HUDEP-2 (cell line): ENCODE results near the gene SCFD2.
A peak's percentile ranks its signal among the peaks of the same experiment; 100 is the strongest.
"Not testable (repeated sequence)": the region's sequence is repeated elsewhere in the genome, so short reads cannot be mapped to it uniquely, and the experiment has no call there.

Experiments
- DNase-seq, 76 experiments: peaks; one replicate each; lab custom pipeline; 2025; ENCODE audit not compliant: unreplicated experiment in 76 of 76; lab: John Stamatoyannopoulos, UW

The SCFD2 gene

DNA sequence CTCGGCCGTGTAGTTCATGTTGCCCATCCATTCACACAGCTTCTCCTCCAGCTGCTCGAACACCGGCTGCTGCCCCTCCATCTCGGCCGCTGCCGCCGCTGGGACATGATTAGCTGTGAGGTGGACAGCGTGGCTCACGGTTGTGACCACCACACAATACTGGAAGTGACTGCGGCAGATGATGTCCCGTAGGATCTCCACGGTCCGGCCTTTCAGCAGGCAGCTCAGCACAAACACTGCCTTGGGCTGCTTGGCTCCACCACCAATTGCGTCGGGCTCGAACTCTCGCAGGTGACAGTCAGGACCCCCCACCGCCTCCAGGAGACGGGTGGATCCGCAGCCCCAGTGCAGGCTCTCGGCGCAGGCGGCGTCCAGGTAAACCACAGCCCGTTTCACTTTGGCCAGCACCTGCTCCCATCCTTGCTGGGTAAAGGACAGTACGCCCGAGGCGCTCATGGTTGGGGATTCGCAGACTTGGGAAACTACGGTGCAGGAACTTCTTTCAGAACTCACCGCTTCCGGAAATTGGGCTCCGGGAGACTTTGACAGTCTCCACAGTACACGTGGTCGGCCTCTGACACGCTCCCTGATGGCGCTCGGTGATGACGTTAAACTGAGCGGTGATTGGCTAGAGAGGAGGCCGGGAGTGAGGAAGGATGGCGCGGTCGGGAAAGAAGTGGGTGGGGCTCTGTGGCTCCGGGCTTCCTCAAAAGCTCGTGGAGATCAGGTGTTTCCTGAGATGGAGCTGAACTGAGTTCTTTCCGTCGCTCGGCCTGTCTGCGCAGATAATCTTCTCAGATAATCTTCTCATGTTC is at the start of gene SCFD2:
Gene SCFD2, minus strand, starts transcription at position 576 of the 815 bp plus-strand sequence.
- peak; percentile 51 to 96 (median 90) for DNase-seq

DNA sequence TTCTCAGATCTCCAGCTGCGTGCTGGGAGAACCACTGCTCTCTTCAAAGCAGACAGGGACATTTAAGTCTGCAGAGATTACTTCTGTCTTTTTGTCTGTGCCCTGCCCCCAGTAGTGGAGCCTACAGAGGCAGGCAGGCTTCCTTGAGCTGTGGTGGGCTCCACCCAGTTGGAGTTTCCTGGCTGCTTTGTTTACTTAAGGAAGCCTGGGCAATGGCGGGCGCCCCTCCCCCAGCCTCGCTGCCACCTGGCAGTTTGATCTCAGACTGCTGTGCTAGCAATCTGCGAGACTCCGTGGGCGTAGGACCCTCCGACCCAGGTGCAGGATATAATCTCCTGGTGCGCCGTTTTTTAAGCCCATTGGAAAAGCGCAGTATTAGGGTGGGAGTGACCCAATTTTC is 43.6 kb upstream of the SCFD2 start:
- not testable (repeated sequence) for DNase-seq

DNA sequence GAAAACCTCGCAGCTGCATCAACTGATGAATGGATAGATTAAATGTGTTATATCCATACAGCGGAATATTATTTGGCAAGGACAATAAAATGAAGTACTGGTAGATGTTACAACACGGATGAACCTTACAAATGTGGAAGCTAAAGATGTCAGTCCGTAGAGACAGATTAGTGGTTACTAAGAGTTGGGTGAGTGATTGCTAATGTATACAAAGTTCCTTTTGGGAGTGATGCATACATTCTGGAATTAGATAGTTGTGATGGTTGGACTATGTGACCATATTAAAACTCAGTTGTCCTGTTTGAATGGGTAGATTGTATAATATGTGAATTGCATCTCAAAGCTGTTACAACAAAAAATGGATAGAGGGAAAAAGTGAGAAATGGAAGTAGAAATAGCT is 14.4 kb upstream of the SCFD2 start:
- no peak for DNase-seq

DNA sequence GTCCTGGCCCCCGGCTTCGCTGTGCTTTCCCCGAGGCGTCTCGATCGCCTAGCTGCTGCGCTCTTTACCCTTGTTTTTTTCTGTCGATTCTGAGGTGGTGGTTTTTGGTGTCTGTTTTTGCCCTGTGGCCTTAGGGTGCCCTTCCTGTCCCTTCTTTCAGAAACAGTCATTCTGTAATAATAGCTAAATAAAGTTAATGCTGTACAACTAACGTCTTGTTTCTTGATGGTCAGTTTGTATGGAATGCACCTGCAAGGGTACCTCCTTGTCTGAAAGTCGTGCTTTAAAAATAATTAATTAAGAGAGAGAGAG is 12.3 kb upstream of the SCFD2 start:
- DNase-seq = no peak

DNA sequence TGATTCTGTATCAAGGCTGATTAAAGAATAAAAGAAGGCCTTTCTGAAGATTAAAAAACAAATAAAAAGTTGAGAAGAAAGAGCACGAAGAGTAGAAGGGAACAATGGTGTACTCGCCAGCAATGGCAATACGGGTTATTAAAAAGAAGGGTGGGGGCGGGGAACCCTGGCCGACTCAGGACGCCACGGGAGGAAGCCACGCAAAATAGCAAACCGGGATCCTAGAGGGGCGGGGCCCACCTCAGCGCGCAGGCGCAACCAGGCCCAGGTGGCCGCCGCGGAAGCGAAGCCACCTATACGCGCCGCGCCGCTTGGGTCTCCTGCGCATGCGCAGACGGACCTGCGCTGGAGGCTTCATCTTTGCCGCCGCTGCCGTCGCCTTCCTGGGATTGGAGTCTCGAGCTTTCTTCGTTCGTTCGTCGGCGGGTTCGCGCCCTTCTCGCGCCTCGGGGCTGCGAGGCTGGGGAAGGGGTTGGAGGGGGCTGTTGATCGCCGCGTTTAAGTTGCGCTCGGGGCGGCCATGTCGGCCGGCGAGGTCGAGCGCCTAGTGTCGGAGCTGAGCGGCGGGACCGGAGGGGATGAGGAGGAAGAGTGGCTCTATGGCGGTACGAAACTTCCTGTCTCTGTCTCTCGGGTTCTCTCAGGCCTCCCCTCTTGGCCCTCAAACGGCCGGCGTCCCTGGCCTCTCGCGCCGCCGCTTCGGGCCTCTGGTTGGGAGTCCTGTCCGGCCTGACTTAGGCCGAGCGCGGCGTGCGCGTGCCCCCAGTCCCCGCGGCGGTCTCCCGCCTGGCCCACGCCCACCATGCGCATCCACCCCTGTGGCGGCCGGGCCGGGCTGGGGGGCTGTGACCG is 11.7 kb upstream of the SCFD2 start, which contains the start of gene FIP1L1:
Gene FIP1L1, plus strand, starts transcription at position 323 of the 852 bp plus-strand sequence. Its CDS starts 198 bp downstream, at position 521.
- peak in 75 of 76 experiments; percentile 15 to 96 (median 88) for DNase-seq

DNA sequence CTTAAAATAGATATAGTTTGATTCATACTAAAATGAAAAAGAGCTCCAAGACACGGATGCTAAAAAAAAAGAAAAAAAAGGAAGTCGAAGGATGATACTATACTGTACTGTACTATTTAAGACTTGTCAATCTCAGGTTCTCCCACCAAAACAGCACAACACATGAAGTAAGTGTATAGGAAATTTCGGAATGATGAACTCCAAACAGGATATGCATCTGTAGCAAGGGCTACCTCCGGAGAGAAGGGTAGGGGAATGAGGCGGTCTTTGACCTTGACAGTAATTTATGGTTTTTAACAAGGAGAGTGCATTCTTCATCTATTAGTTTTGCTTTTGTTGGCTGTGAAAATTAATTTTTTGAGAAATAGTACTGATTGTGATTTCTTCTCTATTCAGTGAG is 11.0 kb upstream of the SCFD2 start:
- DNase-seq = no peak

DNA sequence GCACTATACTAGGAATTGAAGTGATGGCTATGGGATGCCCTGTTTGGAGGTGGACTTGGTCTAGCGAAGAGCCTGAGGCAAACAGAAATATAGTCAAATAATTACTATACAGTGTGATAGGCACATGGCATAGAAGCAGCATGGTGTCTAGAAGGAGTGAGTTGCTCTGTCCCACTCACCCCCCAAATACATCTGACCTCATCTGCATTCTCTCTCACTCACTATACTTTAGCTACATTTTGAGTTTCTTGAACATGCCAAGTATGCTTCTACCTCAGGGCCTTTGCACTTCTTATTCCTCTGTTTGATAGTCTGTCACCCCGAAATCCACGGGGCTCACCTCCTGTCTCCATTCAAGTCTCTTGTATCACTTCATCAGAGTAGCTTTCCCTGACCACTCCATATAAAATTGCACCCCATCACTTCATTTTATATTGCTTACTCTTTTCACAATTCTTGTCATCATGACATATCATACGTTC is 9.0 kb upstream of the SCFD2 start:
- DNase-seq = no peak

DNA sequence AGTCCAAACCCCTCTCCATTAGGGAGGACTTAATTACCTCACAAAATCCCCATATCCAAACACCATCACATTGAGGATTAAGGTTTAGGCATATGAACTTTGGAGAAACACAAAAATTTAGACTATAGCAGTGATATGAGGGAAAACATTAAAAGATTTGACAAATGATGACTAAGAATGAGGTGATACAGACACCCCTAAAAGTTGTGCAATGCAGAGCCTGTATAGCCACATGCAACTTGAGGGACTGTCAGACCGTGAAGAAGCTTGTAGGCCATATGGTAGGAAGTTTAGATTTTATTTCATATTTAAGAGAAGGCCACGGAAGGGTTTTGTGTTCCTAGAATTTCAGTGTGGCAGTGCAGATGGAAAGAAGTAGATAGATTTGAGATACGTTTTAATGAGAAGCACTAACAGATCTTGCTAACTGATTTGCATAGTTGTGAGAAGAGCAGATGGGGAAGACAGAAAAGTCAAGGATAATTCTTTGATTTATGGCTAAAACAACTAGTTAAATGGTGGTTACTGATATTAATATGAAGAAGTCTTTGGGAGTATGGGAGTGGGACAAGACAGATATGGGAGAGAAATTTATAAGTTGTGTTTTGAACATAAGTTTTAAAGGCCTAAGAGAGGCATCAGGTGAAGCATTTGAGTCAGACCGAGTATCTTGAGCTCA is 6.1 kb upstream of the SCFD2 start:
- DNase-seq = no peak

DNA sequence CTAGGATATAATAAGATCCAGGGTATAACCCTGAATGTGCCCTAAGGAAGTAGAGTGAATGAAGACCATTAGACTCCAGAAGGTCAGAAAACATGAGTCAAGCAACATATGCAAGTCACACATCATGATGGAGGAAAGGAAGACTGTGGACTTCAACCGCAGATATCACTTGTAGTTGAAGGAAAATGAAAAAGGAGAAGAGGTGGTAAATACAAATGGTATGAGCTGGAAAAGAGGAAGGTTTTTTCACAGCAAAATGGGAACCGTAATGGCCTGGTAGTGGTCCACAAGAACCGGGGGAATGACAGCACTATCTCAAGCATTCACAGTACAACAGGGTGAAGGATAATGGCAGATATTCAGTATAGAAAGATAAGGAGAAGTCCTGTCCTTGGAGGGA is 5.2 kb upstream of the SCFD2 start:
- no peak for DNase-seq

DNA sequence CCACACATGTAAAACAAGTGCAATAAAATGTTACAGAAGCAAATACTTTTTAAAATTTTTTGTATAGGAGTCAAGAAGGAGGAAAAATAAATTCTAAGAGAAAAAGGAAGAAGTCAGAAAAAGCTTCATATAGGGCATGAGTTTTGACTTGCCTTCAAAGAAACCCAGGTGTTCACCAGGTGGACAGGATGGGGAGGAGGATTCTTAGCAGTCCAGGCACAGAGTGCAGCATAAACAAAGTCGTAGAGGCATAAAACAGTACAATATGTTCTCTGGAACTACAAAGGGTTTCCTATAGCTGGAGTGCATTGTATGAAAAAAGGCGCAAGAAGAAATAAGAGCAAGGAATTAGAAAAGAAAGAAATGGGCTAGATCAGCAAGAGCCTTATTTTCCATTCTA is 1.9 kb upstream of the SCFD2 start:
- DNase-seq = no peak

DNA sequence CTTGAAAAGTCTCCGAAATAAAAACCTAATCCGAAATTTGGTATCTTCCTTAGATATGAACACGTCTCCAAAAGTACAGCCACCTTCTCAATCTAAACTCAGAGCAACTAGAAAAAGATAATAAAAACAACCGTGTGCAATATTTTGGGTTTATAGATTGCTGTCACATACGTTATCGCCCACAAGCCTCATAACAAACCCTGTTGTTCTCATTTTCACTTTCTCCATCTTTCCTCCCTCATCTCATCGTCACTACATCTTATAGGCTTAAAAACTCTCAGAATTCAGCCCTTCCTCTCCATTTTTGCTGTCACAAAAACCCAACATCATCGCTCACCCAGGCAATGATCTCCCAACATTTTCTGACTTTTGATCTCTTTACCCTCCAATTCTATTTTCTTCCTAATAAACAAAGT is 448 bp upstream of the SCFD2 start:
- no peak for DNase-seq

DNA sequence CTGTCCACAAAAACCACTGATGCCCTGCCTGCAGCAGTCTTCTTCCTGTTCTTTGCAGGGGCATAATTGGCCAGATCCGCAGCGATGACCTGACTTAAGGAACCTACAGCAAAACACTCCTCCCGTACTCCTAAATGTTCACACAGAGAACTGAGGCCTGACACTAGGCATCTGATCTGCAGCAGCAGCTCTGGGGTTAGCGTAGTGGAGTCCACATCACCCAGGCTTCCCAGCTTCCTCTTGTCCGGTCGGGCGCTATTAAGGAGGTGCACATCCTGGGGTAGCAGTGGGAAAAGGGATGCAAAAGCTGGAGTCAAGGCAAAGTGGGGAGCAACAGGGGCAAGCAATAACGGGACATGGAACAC is 758 bp downstream of the SCFD2 start:
- peak in 36 of 76 experiments; percentile 2 to 52 (median 15) for DNase-seq

DNA sequence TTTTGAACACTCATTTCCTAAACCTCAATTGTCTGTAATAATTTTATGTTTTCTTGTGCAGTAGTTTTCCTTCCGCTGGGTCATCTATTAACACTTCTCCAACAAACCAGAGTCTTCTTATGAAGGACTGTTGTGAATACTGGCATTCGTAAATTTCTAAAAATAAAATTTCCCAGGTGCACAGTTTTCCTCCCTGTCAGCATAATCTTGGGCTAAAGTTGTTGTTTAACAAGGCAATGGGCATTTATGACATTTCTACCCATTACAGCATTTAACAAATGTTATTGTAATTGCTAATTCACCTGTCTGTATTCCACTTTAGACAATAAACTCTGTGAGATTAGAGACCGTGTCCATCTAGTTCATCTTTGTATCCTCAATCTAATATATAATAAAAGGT is 1.2 kb downstream of the SCFD2 start:
- no peak for DNase-seq

DNA sequence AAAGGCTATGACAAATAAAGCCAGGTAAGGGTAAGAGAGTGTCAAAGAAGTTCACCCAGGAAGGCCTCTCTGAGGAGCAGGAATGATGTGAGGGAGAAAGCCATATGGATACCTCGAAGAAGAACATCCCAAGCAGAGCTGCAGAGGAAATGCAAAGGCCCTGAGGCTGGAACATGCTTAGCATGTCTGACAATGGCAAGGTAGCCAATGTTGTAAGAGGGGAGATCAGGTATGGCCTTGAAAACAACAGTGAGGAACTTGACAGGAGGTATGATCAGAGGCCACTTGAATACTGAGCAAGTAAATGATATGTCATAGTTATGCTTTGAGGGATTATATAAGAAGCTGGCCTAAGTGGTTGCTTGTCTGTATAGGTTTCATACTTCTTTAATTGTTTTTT is 3.8 kb downstream of the SCFD2 start:
- no peak for DNase-seq

DNA sequence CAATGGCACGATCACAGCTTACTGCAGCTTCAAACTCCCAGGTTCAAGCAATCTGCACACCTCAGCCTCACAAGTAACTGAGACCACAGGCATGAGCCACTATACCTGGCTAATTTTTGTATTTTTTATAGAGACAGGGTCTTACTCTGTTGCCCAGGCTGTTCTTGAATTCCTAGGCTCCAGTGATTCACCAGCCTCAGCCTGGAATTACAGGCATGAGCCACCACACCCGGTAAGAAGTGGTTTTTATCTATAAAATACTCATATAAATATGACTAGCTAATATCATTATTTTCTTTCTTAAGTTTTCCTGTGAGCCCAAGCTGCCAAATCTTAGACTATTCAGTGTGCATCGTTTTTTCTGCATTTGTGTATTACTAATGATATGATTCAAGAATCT is 4.4 kb downstream of the SCFD2 start:
- no peak for DNase-seq

DNA sequence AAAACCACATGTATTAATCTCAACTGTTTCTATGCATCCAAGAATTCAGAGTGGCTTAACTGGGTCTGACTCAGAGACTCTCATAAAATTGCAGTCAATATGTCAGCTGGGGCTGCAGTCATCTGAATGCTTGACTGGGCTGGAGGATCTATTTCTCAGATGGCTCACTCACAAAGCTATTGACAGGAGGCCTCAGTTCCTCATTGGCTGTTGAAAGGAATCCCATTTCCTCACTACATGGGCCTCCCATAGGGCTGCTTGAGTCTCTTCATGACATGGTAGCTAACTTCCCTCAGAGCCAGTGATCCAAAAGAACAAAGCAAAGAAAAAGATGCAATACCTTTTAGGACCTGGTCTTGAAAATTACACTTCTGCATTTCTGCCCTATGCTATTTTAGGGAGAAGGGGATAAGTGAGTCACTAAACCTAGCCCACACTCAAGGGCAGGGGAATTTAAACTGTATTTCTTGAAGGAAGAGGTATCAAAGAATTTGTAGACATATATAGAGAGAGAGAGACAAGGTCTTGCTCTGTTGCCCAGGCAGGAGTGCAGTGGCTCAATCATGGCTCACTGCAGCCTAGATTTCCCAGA is 9.8 kb downstream of the SCFD2 start:
- no peak for DNase-seq

DNA sequence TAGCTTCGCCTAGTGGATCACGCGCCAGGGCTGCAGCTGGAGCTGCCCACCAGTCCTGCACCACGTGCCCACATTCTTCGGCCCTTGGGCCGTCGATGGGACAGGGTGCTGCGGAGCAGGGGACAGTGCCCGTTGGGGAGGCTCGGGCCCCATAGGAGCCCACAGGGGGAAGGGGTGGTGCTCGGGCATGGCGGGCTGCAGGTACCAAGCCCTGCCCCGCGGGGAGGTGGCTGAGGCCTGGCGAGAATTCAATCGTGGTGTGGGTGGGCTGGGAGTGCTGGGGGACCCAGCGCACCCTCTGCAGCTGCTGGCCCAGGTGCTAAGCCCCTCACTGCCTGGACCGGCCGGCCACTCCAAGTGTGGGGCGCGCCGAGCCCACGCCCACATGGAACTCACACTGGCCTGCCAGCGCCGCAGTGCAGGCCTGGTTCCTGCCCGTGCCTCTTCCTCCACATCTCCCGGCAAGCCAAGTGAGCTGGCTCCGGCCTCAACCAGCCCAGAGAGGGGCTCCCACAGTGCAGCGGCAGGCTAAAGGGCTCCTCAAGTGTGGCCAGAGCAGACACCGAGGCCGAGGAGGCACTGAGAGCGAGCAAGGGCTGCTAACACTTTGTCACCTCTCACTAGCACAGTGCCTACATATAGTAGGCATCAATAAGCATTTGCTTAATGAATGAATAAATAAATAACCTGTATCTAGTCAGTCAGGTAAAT is 11.7 kb downstream of the SCFD2 start:
- DNase-seq = no peak

DNA sequence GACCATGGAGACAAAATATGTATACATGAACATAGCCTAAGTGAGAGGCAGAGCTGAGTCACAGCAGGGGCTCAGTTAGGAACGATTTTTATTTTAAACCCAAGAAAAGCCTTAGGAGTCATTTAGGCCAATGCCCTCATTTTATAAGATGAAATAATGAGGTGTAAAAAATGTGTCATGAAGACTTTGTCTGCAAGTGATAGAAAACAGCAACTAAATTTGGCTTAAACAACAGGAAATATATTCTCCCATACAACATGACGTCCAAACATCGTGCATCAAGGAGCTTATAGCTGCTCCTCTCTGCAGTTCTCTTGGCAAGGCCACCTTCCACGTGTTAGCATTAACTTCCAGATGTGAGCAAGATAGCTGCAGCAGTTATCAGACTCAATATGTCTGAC is 16.8 kb downstream of the SCFD2 start:
- no peak for DNase-seq

DNA sequence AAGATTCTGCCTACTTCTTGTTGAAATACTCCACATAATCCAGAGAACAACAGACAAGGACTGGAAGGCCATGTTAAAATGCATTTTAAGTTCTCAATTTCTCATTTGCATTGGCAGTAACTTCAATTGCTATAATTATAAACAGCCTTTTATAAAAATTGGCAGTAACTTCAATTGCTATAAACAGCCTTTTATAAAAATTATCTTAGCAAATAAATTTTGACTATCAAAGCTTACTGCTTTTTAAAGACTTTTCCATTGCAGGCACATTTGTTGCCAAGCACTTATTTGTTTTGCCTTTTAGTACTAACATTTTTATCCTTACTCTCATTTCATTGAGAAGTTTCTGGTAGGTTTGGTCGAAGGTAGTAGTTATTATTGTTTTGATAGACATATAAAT is 17.8 kb downstream of the SCFD2 start:
- DNase-seq = no peak
